BJ (cell line): ENCODE measurements around the gene PPARGC1A. TPM values are rescaled to one million over a fixed set of nuclear protein-coding genes. Genes with fewer than 3 reads are reported as not detected.

Experiments
- CTCF ChIA-PET: fragments of 350-600 bp; formaldehyde crosslinking; extraction: SDS; loops from one replicate; lab custom pipeline; 2021; ENCODE audit warnings: antibody characterized with exemption, inconsistent platforms; lab: Yijun Ruan, JAX
- POLR2A ChIA-PET: fragments of 300-600 bp; sonication (Branson Sonifier 250); formaldehyde crosslinking; extraction: SDS; loops from one replicate; lab custom pipeline; 2021; ENCODE audit warnings: antibody characterized with exemption; lab: Charles Lee
- DNase-seq: peaks from one replicate; pipeline ENCODE4 v3.0.0-alpha.2; 2011; ENCODE audit warnings: low read depth
- H3K27me3 ChIP-seq: 2 replicates; pipeline ENCODE4 v1.6.0; 2011; ENCODE audit warnings: low read length; ENCODE audit not compliant: control insufficient read depth, insufficient read depth
- H3K36me3 ChIP-seq: 2 replicates; pipeline ENCODE4 v1.5.1; 2011; ENCODE audit warnings: low read length; ENCODE audit not compliant: control insufficient read depth, insufficient read depth
- H3K4me3 ChIP-seq: 2 replicates; pipeline ENCODE4 v1.5.1; 2011; ENCODE audit warnings: low read depth, mild to moderate bottlenecking, control low read depth, low read length
- CTCF ChIP-seq: IDR thresholded peaks from 2 replicates; pipeline ENCODE4 v1.5.1; 2011; ENCODE audit warnings: low read depth, mild to moderate bottlenecking, control low read depth, inconsistent platforms, low read length, moderate library complexity; ENCODE audit not compliant: insufficient read depth
- polyA plus RNA-seq: library from polyadenylated mRNA; depleted of rRNA; stranded (reverse); fragments of >200 nt; gene quantifications from 2 replicates; pipeline ENCODE4 v1.2.3, GENCODE V29; 2011

PPARGC1A gene
- polyA plus RNA-seq, 1 experiment, result 0.11 TPM

DNA sequence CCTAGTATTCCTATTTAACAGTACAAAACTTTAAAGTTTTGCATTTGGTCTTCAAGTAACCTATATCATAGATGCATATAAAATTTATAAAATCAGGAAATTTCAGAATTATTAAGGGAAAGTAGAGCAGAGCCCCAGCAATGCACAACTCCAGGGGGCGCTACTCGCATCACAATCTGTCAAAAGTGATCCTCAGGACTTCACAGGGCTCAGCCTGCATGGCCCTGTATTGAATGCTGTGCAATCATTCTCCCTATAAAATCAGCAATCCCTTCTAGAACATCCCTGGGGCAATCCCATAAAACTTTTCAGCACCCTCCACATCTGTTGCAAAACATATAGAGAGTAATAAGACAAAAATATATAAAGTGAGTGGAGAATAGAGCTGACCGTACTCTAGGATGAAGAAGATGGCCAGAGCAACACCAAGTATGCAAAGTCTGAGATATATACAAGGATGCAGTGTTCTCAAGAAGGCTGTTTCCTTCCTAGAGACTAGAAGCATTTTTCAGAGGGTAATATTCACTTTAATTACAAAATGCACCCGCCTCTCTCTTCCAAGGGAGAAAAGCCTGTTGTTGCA is 12.5 kb upstream of the PPARGC1A start:
- no peak for DNase-seq
- POLR2A ChIA-PET, result no interaction called here

DNA sequence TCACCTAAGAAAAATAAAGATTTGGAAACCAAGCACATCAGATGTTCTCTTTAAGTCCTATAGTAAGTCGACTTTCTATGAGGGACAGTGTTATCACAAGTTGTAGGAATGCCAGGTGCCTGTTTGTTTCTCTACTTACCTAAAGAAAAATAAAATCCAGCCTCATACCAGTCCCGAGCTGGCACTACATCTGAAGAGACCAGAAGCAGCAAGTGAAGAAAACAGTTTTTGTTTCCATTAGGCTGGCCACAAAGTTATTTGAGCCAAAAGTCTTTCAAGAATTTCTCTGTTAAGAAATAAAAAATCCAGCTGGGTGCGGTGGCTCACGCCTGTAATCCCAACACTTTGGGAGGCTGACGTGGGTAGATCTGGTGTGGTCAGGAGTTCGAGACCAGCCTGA is 10.8 kb upstream of the PPARGC1A start:
- no peaks in the 10 kb centered on the region for H3K36me3 ChIP-seq
- TF ChIP-seq CTCF, result no peak
- ChIA-PET CTCF (interaction anchor here (1.8 kb wide), 1 partner anchor 10 kb away, joined by 4 read pairs; no protein-coding TSS in a partner anchor), POLR2A (no interaction called here)
- H3K27me3 ChIP-seq, result peaks cover 2% of the 10 kb centered on the region; the same call in 1 of the 2 replicates
- DNase-seq, result no peak
- H3K4me3 ChIP-seq, result no peak overlapping the region

More for the DNA sequence above, 12.5 kb upstream of the PPARGC1A start:
- Histone ChIP-seq H3K4me3 (no peak overlapping the region), H3K27me3 (peaks cover 2% of the 10 kb centered on the region; the same call in 1 of the 2 replicates), H3K36me3 (no peaks in the 10 kb centered on the region)
- TF ChIP-seq CTCF, result 0 out of 2 replicates have a peak, but pooled peaks have one; percentile 8
- CTCF ChIA-PET, result interaction anchor here (1.8 kb wide), 1 partner anchor 12 kb away, joined by 4 read pairs; no protein-coding TSS in a partner anchor

- Histone ChIP-seq H3K27me3 (peaks cover 2% of the 10 kb centered on the region; the same call in 1 of the 2 replicates), H3K4me3 (no peak overlapping the region), H3K36me3 (no peaks in the 10 kb centered on the region)
- no peak for DNase-seq
- no peak for TF ChIP-seq CTCF
- CTCF ChIA-PET, result no interaction called here
- POLR2A ChIA-PET, result no interaction called here
Measured at GRCh38 chr4:23899565-23899964, 9.7 kb upstream of the PPARGC1A start.

DNA sequence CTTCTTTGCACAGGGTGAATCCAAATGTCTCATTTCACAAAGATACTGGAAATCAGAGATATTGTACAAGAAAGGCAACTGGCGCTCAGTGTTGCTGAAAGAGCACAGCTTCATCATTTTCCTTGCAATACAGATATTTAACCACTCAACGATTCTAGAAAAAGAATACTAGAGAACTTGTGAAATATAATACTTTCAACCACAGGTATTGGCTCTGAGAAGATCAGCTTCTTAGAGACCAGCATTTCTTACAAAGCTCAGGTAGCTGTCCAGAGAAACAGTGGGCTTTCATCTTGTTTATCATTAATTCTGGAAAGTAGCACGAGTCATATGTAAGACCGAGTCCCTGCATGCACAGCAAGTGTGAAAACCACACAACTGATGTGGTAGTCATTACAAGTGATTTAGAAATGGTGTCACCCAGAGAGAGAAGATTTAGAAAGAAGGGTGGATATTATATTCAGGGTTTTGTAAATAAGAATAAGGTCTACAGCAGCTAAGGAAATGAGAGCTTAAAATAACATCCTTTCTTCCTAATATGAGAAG is 7.8 kb upstream of the PPARGC1A start:
- ChIA-PET CTCF (no interaction called here), POLR2A (no interaction called here)
- TF ChIP-seq CTCF, result no peak
- DNase-seq, result no peak
- Histone ChIP-seq H3K36me3 (no peaks in the 10 kb centered on the region), H3K4me3 (no peak overlapping the region), H3K27me3 (no peaks in the 10 kb centered on the region; the same call in 1 of the 2 replicates)

DNA sequence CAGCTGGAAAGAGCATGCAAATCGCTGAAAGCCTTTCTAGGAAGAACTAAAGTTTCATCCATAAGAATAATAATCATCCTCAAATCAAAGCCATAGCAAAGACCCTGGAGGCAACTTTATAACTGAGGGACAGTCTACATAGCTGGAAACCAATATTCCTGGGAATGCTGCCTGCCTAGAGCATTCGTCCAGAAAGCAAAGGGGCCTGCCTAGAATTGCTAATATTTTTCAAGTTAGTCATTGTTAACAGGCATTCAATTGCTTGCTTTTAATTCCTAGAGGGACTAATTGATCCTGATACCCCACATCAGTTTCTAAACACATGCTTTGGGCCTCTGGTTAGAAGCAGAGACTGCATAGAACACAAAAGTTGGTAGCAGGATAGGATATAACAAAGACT is 4.2 kb upstream of the PPARGC1A start:
- POLR2A ChIA-PET, result no interaction called here
- CTCF ChIA-PET, result no interaction called here

More for the DNA sequence above, 4.2 kb upstream of the PPARGC1A start:
- DNase-seq, result no peak
- no peak for TF ChIP-seq CTCF
- Histone ChIP-seq H3K4me3 (no peak overlapping the region), H3K27me3 (no peaks in the 10 kb centered on the region; the same call in 1 of the 2 replicates), H3K36me3 (no peaks in the 10 kb centered on the region)
